MM.1S (cell line): Measurements from ENCODE around the gene ITPR1.

ENCODE experiments used
- DNase-seq: peaks from one replicate; pipeline ENCODE4 v3.0.0-alpha.2; 2015
- H2AFZ ChIP-seq: fragments of 300-600 bp; sonication (generic); 2 replicates; pipeline ENCODE4 v1.6.0; 2016; ENCODE audit warnings: antibody characterized with exemption, low read length
- H3F3A ChIP-seq: fragments of 300-600 bp; sonication (generic); 2 replicates; pipeline ENCODE4 v1.6.1; 2016; ENCODE audit warnings: mild to moderate bottlenecking, antibody characterized with exemption, low read length, moderate library complexity, mixed read lengths; ENCODE audit not compliant: insufficient read depth
- H3K27ac ChIP-seq: fragments of 300-600 bp; sonication (generic); 2 replicates; pipeline ENCODE4 v1.5.1; 2016; ENCODE audit warnings: mild to moderate bottlenecking, low read length
- H3K27me3 ChIP-seq: fragments of 300-600 bp; sonication (generic); replicated peaks from 2 replicates; pipeline ENCODE4 v1.6.0; 2016; ENCODE audit warnings: low read length; ENCODE audit not compliant: insufficient read depth
- H3K36me3 ChIP-seq: fragments of 300-600 bp; sonication (generic); replicated peaks from 2 replicates; pipeline ENCODE4 v1.6.1; 2016; ENCODE audit warnings: mild to moderate bottlenecking, low read length, mixed read lengths; ENCODE audit not compliant: insufficient read depth
- H3K4me1 ChIP-seq: fragments of 300-600 bp; sonication (generic); 2 replicates; pipeline ENCODE4 v1.6.1; 2016; ENCODE audit warnings: low read length, mixed read lengths
- H3K4me2 ChIP-seq: fragments of 300-600 bp; sonication (generic); 2 replicates; pipeline ENCODE4 v1.6.0; 2016; ENCODE audit warnings: low read depth, low read length
- H3K4me3 ChIP-seq: fragments of 300-600 bp; sonication (generic); 2 replicates; pipeline ENCODE4 v1.5.1; 2016; ENCODE audit warnings: low read length, mixed read lengths
- H3K79me2 ChIP-seq: fragments of 300-600 bp; sonication (generic); 2 replicates; pipeline ENCODE4 v1.6.1; 2016; ENCODE audit warnings: mixed run types, low read length, mixed read lengths
- H3K9ac ChIP-seq: fragments of 300-600 bp; sonication (generic); 2 replicates; pipeline ENCODE4 v1.6.1; 2016; ENCODE audit warnings: low read length, mixed read lengths
- H3K9me2 ChIP-seq: fragments of 300-600 bp; sonication (generic); replicated peaks from 2 replicates; pipeline ENCODE4 v1.6.1; 2016; ENCODE audit warnings: mild to moderate bottlenecking, low read length, mixed read lengths; ENCODE audit not compliant: insufficient read depth
- H3K9me3 ChIP-seq: fragments of 300-600 bp; sonication (generic); replicated peaks from 2 replicates; pipeline ENCODE4 v1.6.1; 2016; ENCODE audit warnings: mild to moderate bottlenecking, low read length, mixed read lengths; ENCODE audit not compliant: insufficient read depth
- H4K20me1 ChIP-seq: fragments of 300-600 bp; sonication (generic); 2 replicates; pipeline ENCODE4 v1.6.1; 2016; ENCODE audit warnings: mild to moderate bottlenecking, low read length, moderate library complexity, mixed read lengths; ENCODE audit not compliant: insufficient read depth
- CTCF ChIP-seq: fragments of 300-600 bp; sonication (generic); IDR thresholded peaks from 2 replicates; pipeline ENCODE4 v1.5.1; 2016; ENCODE audit warnings: antibody characterized with exemption, low read length, mixed read lengths
- EZH2 ChIP-seq: fragments of 300-600 bp; sonication (generic); optimal IDR thresholded peaks from 2 replicates; pipeline ENCODE3; 2017; ENCODE audit warnings: low read depth, mild to moderate bottlenecking, antibody characterized with exemption, low read length, mixed read lengths
- EZH2phosphoT487 ChIP-seq: fragments of 300-600 bp; sonication (generic); IDR thresholded peaks from 2 replicates; pipeline ENCODE4 v1.6.1; 2018; ENCODE audit warnings: antibody characterized with exemption, low read length

ITPR1 gene

GRCh38 chr3:4756855-4757574 is 263.9 kb downstream of the ITPR1 start:
- H3K4me2 ChIP-seq, result no peak overlapping the region
- no peaks in the 10 kb centered on the region for H3K27me3 ChIP-seq
- no peaks in the 10 kb centered on the region for H3K4me1 ChIP-seq
- no peak overlapping the region for H2AFZ ChIP-seq
- no peaks in the 10 kb centered on the region for H4K20me1 ChIP-seq
- no peaks in the 10 kb centered on the region for H3K9me3 ChIP-seq
- no peak for DNase-seq
- no peaks in the 10 kb centered on the region for H3K79me2 ChIP-seq
- H3K27ac ChIP-seq, result no peak overlapping the region
- H3K9me2 ChIP-seq, result no peaks in the 10 kb centered on the region
- TF ChIP-seq EZH2 (no peak), EZH2phosphoT487 (no peak), CTCF (no peak)
- no peak overlapping the region for H3K4me3 ChIP-seq
- no peak overlapping the region for H3K9ac ChIP-seq
- no peaks in the 10 kb centered on the region for H3F3A ChIP-seq
- H3K36me3 ChIP-seq, result no peaks in the 10 kb centered on the region

GRCh38 chr3:4757575-4758248 is 264.6 kb downstream of the ITPR1 start:
- Histone ChIP-seq H3K4me1 (no peaks in the 10 kb centered on the region), H3K9me3 (no peaks in the 10 kb centered on the region), H3K9ac (no peak overlapping the region), H3K79me2 (no peaks in the 10 kb centered on the region), H2AFZ (no peak overlapping the region), H3K36me3 (no peaks in the 10 kb centered on the region), H3K4me2 (no peak overlapping the region), H3K27me3 (no peaks in the 10 kb centered on the region), H3F3A (no peaks in the 10 kb centered on the region), H3K9me2 (no peaks in the 10 kb centered on the region), H3K27ac (no peak overlapping the region), H4K20me1 (no peaks in the 10 kb centered on the region), H3K4me3 (no peak overlapping the region)
- no peak for DNase-seq
- no peak for TF ChIP-seq EZH2
- no peak for TF ChIP-seq EZH2phosphoT487
- TF ChIP-seq CTCF, result no peak

GRCh38 chr3:4758249-4758860 is 265.2 kb downstream of the ITPR1 start:
- Histone ChIP-seq H3K36me3 (no peaks in the 10 kb centered on the region), H3K9me3 (no peaks in the 10 kb centered on the region), H3K9ac (no peak overlapping the region), H3K9me2 (no peaks in the 10 kb centered on the region), H3K4me1 (no peaks in the 10 kb centered on the region), H3K4me3 (no peak overlapping the region), H3K27me3 (no peaks in the 10 kb centered on the region), H3F3A (no peaks in the 10 kb centered on the region), H3K4me2 (no peak overlapping the region), H2AFZ (no peak overlapping the region), H3K79me2 (no peaks in the 10 kb centered on the region), H4K20me1 (no peaks in the 10 kb centered on the region), H3K27ac (no peak overlapping the region)
- DNase-seq, result no peak
- TF ChIP-seq CTCF (no peak), EZH2phosphoT487 (no peak), EZH2 (no peak)
